H1 (cell line): Measurements from ENCODE around the gene ST6GALNAC4. TPM values are rescaled to one million over a fixed set of nuclear protein-coding genes. Genes with fewer than 3 reads are reported as not detected.

Experiments used
- ASH2L ChIP-seq: fragments of 200-600, 300-600 bp; sonication (generic); IDR thresholded peaks from one replicate; pipeline ENCODE4 v1.7.1; 2017; ENCODE audit warnings: low read length
- CBX5 ChIP-seq: fragments of 300-800, 300-1000 bp; sonication (generic); IDR thresholded peaks from 2 replicates; pipeline ENCODE4 v1.7.1; 2016; ENCODE audit warnings: antibody characterized with exemption, low read length, low read depth
- CREB1 ChIP-seq: IDR thresholded peaks from 2 replicates; pipeline ENCODE4 v1.6.1; 2012; ENCODE audit warnings: inconsistent platforms
- GABPA ChIP-seq: IDR thresholded peaks from 2 replicates; pipeline ENCODE4 v1.6.1; 2011; ENCODE audit warnings: mild to moderate bottlenecking, low read length, moderate library complexity, borderline replicate concordance; ENCODE audit not compliant: insufficient read depth
- HDAC2 ChIP-seq, 2 experiments: fragments of 300-600 bp in 1 of 2; sonication (generic) in 1 of 2; IDR thresholded peaks; 2 replicates each; pipeline ENCODE4 v1.6.1; 2011 to 2012; ENCODE audit warnings: low read depth in 2 of 2, low read length in 2 of 2, mild to moderate bottlenecking in 2 of 2, moderate library complexity in 2 of 2, borderline replicate concordance in 1 of 2, inconsistent platforms in 1 of 2
- KDM1A ChIP-seq: fragments of 200-600, 300-600 bp; sonication (generic); IDR thresholded peaks from 2 replicates; pipeline ENCODE4 v1.7.1; 2016; ENCODE audit warnings: mild to moderate bottlenecking, low read length, borderline replicate concordance
- KDM4A ChIP-seq: IDR thresholded peaks from one replicate; pipeline ENCODE4 v1.7.1; 2012; ENCODE audit warnings: low read depth, mild to moderate bottlenecking, moderate library complexity, low read length, inconsistent platforms; ENCODE audit not compliant: severe bottlenecking
- MAFK ChIP-seq: IDR thresholded peaks from 2 replicates; pipeline ENCODE4 v1.6.1; 2012; ENCODE audit warnings: low read depth, mild to moderate bottlenecking, improper control_type of control experiment, low read length
- NRF1 ChIP-seq: IDR thresholded peaks from 2 replicates; pipeline ENCODE4 v1.6.1; 2011; ENCODE audit warnings: mild to moderate bottlenecking, low read depth, low read length, improper control_type of control experiment
- PHF8 ChIP-seq: fragments of 200-600 bp; sonication (generic); conservative IDR thresholded peaks from 2 replicates; pipeline ENCODE4 v1.7.1; 2012; ENCODE audit warnings: low read depth, mild to moderate bottlenecking, inconsistent platforms, low read length, moderate library complexity
- POLR2A ChIP-seq, 2 experiments: IDR thresholded peaks; 1 replicate in 1 of 2; 2 replicates in 1 of 2; pipeline ENCODE4 v1.6.1; 2011; ENCODE audit warnings: low read depth in 2 of 2, low read length in 2 of 2, mild to moderate bottlenecking in 2 of 2; ENCODE audit errors: control extremely low read depth in 1 of 2
- RNF2 ChIP-seq: fragments of 200-900, 300-1000 bp; sonication (generic); IDR thresholded peaks from 2 replicates; pipeline ENCODE4 v1.7.1; 2016; ENCODE audit warnings: borderline replicate concordance, low read depth, mild to moderate bottlenecking, antibody characterized with exemption, low read length; ENCODE audit not compliant: poor library complexity, severe bottlenecking; ENCODE audit errors: missing control alignments
- SIX5 ChIP-seq: IDR thresholded peaks from 2 replicates; pipeline ENCODE4 v1.6.1; 2011; ENCODE audit warnings: mild to moderate bottlenecking, low read depth, low read length
- TAF7 ChIP-seq: optimal IDR thresholded peaks from 2 replicates; pipeline ENCODE3; 2011; ENCODE audit warnings: low read depth, mild to moderate bottlenecking, inconsistent platforms, low read length, moderate library complexity, borderline replicate concordance
- TBP ChIP-seq: IDR thresholded peaks from 2 replicates; pipeline ENCODE4 v1.6.1; 2011; ENCODE audit warnings: low read depth, low read length, improper control_type of control experiment
- TEAD4 ChIP-seq: IDR thresholded peaks from 2 replicates; pipeline ENCODE4 v1.6.1; 2012; ENCODE audit warnings: low read depth, low read length, inconsistent platforms, mixed read lengths
- polyA plus RNA-seq, 7 experiments: library from polyadenylated mRNA; depleted of rRNA in 3 of 7; stranded (reverse) in 5 of 7; unstranded in 2 of 7; fragments of >200 nt in 5 of 7; fragments of 200-250 nt in 2 of 7; gene quantifications; 1 replicate in 5 of 7; 2 replicates in 1 of 7; 4 replicates in 1 of 7; pipeline versions ENCODE4 v1.2.1 to v1.2.3, GENCODE V29; 2011 to 2013; ENCODE audit warnings: missing spikeins in 2 of 7, mixed read lengths in 2 of 7
- total RNA-seq: library from RNA; stranded (reverse); fragmentation: NEBNext Ultra II Directional; extraction: Animal tissue kit (Norgen Biotek cat#: 25700); gene quantifications from 2 replicates; pipeline ENCODE4 v1.2.1, GENCODE V29; 2021
- TF ChIP-seq, protein P1 (sequence below): IDR thresholded peaks from 2 replicates; pipeline ENCODE4 v1.6.1; 2012; ENCODE audit warnings: low read length, inconsistent platforms

ST6GALNAC4 gene
- total and polyA plus RNA-seq, 2 of the 8 experiments (the other 6 are each of a cell fraction or from before 2014, with no cell fraction given) = 21.8 to 34.1 TPM

GRCh38 chr9:127937388-127938297 lies 20.8 kb upstream of the ST6GALNAC4 start, which contains the start of gene DPM2 (continued):
- TF ChIP-seq, protein P1, sequence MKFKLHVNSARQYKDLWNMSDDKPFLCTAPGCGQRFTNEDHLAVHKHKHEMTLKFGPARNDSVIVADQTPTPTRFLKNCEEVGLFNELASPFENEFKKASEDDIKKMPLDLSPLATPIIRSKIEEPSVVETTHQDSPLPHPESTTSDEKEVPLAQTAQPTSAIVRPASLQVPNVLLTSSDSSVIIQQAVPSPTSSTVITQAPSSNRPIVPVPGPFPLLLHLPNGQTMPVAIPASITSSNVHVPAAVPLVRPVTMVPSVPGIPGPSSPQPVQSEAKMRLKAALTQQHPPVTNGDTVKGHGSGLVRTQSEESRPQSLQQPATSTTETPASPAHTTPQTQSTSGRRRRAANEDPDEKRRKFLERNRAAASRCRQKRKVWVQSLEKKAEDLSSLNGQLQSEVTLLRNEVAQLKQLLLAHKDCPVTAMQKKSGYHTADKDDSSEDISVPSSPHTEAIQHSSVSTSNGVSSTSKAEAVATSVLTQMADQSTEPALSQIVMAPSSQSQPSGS = peak; percentile 45; the same call in 1 of the 2 replicates
- peak; percentile 88 for TF ChIP-seq CREB1
- TF ChIP-seq MAFK = no peak
- TF ChIP-seq POLR2A (IDR thresholded peaks at IDR 0.05; ENCODE audit: control extremely low read depth in 1 of 2, low read depth in 2 of 2, low read length in 2 of 2) = peak in 1 of 2 experiments; percentile 84; a peak in 2 of 3 replicates
- no peak for TF ChIP-seq CBX5
- no peak for TF ChIP-seq NRF1
- TF ChIP-seq TAF7 = peak; percentile 57
- no peak for TF ChIP-seq RNF2
- peak; percentile 49; the same call in 1 of the 2 replicates for TF ChIP-seq TBP
- peak; percentile 76 for TF ChIP-seq KDM4A
- TF ChIP-seq HDAC2 (IDR thresholded peaks at IDR 0.05; ENCODE audit: borderline replicate concordance in 1 of 2, low read depth in 2 of 2, low read length in 2 of 2) = peak; percentile 22 to 82; a peak in 1 of 4 replicates
- peak; percentile 67 for TF ChIP-seq ASH2L
- no peak for TF ChIP-seq TEAD4
- TF ChIP-seq PHF8 = peak; percentile 82
- peak; percentile 69 for TF ChIP-seq SIX5
- TF ChIP-seq KDM1A = peak; percentile 98
- TF ChIP-seq GABPA = peak; percentile 98
